Measurements from ENCODE around the gene PTOV1.
A peak's percentile ranks its signal among the peaks of the same experiment; 100 is the strongest.

- TF ChIP-seq POLR2A (IDR thresholded peaks at IDR 0.05; ENCODE audit: low read depth, low read length), result no peak; the same call in 1 of the 2 replicates
- TF ChIP-seq POLR2AphosphoS5 (IDR thresholded peaks at IDR 0.05; ENCODE audit: low read depth, low read length), result 0 out of 2 replicates have a peak, but pooled peaks have one; percentile 6
- no peak for TF ChIP-seq TAF1 (IDR thresholded peaks at IDR 0.05; ENCODE audit: borderline replicate concordance, low read depth, low read length)
These were observed 7.4 kb downstream of the PTOV1 start for GRCh38 chr19:49858088-49858985.

Measured in GM12892 (cell line).